Measurements from ENCODE around the gene IKZF2. TPM values are rescaled to one million over a fixed set of nuclear protein-coding genes. Genes with fewer than 3 reads are reported as not detected.

IKZF2 gene
- total and polyA plus RNA-seq, 9 of the 15 experiments (the other 6 are each of a cell fraction or from before 2014, with no cell fraction given), result 0.04 to 0.54 (median 0.22) TPM

- ChIA-PET CTCF (ENCODE audit: low intra/inter-chr PET ratio) (no interaction called here), POLR2A (no interaction called here)
- Histone ChIP-seq H3K36me3 (ENCODE audit: control insufficient read depth, insufficient read depth, low read length) (no peaks in the 10 kb centered on the region), H3K27ac (ENCODE audit: extremely low read depth, low read depth, low read length) (no peak overlapping the region), H3K4me1 (replicated peaks in 1 of 2; ENCODE audit: control insufficient read depth in 2 of 2, insufficient read depth in 2 of 2, low read length in 2 of 2) (no peaks in the 10 kb centered on the region), H2AFZ (ENCODE audit: low read depth, low read length) (no peak overlapping the region), H3K4me2 (ENCODE audit: insufficient read depth, low read length) (no peak overlapping the region), H3K4me3 (no peak overlapping the region), H3K79me2 (ENCODE audit: control insufficient read depth, insufficient read depth, low read length) (no peaks in the 10 kb centered on the region), H3K27me3 (ENCODE audit: control insufficient read depth in 2 of 2, insufficient read depth in 2 of 2, low read length in 2 of 2) (no peaks in the 10 kb centered on the region), H3K9me1 (ENCODE audit: control insufficient read depth, insufficient read depth, low read length) (no peaks in the 10 kb centered on the region), H4K20me1 (replicated peaks; ENCODE audit: control insufficient read depth, insufficient read depth, low read length) (no peaks in the 10 kb centered on the region), H3K9me3 (replicated peaks; ENCODE audit: control insufficient read depth, insufficient read depth, low read depth, low read length) (no peaks in the 10 kb centered on the region), H3K9ac (ENCODE audit: insufficient read depth in 1 of 2, low read depth in 2 of 2, low read length in 2 of 2) (no peak overlapping the region)
- TF ChIP-seq, protein P1, sequence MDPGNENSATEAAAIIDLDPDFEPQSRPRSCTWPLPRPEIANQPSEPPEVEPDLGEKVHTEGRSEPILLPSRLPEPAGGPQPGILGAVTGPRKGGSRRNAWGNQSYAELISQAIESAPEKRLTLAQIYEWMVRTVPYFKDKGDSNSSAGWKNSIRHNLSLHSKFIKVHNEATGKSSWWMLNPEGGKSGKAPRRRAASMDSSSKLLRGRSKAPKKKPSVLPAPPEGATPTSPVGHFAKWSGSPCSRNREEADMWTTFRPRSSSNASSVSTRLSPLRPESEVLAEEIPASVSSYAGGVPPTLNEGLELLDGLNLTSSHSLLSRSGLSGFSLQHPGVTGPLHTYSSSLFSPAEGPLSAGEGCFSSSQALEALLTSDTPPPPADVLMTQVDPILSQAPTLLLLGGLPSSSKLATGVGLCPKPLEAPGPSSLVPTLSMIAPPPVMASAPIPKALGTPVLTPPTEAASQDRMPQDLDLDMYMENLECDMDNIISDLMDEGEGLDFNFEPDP (CRISPR knock-in tag; IDR thresholded peaks at IDR 0.05), result no peak
- TF ChIP-seq ZNF436 (CRISPR knock-in tag; IDR thresholded peaks at IDR 0.05), result no peak
- TF ChIP-seq, protein P2, sequence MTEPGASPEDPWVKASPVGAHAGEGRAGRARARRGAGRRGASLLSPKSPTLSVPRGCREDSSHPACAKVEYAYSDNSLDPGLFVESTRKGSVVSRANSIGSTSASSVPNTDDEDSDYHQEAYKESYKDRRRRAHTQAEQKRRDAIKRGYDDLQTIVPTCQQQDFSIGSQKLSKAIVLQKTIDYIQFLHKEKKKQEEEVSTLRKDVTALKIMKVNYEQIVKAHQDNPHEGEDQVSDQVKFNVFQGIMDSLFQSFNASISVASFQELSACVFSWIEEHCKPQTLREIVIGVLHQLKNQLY (CRISPR knock-in tag; conservative IDR thresholded peaks at IDR 0.05), result no peak
- TF ChIP-seq LCOR (CRISPR knock-in tag; IDR thresholded peaks at IDR 0.05), result no peak
- TF ChIP-seq, protein P3, sequence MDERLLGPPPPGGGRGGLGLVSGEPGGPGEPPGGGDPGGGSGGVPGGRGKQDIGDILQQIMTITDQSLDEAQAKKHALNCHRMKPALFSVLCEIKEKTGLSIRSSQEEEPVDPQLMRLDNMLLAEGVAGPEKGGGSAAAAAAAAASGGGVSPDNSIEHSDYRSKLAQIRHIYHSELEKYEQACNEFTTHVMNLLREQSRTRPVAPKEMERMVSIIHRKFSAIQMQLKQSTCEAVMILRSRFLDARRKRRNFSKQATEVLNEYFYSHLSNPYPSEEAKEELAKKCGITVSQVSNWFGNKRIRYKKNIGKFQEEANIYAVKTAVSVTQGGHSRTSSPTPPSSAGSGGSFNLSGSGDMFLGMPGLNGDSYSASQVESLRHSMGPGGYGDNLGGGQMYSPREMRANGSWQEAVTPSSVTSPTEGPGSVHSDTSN (CRISPR knock-in tag; IDR thresholded peaks at IDR 0.05; ENCODE audit: low read depth), result no peak
- TF ChIP-seq, protein P3 (tag; conservative IDR thresholded peaks at IDR 0.05; ENCODE audit: low read depth), result no peak
- TF ChIP-seq BHLHE40 (IDR thresholded peaks at IDR 0.05; ENCODE audit: low read length), result no peak
- no peak for TF ChIP-seq ESRRA (IDR thresholded peaks at IDR 0.05; ENCODE audit: borderline replicate concordance, low read depth)
- TF ChIP-seq, protein P4, sequence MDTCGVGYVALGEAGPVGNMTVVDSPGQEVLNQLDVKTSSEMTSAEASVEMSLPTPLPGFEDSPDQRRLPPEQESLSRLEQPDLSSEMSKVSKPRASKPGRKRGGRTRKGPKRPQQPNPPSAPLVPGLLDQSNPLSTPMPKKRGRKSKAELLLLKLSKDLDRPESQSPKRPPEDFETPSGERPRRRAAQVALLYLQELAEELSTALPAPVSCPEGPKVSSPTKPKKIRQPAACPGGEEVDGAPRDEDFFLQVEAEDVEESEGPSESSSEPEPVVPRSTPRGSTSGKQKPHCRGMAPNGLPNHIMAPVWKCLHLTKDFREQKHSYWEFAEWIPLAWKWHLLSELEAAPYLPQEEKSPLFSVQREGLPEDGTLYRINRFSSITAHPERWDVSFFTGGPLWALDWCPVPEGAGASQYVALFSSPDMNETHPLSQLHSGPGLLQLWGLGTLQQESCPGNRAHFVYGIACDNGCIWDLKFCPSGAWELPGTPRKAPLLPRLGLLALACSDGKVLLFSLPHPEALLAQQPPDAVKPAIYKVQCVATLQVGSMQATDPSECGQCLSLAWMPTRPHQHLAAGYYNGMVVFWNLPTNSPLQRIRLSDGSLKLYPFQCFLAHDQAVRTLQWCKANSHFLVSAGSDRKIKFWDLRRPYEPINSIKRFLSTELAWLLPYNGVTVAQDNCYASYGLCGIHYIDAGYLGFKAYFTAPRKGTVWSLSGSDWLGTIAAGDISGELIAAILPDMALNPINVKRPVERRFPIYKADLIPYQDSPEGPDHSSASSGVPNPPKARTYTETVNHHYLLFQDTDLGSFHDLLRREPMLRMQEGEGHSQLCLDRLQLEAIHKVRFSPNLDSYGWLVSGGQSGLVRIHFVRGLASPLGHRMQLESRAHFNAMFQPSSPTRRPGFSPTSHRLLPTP (IDR thresholded peaks at IDR 0.05; ENCODE audit: borderline replicate concordance, extremely low read depth, insufficient read length), result no peak
- TF ChIP-seq TEAD4 (IDR thresholded peaks at IDR 0.05; ENCODE audit: low read length), result no peak
- no peak for TF ChIP-seq TEAD4 (CRISPR knock-in tag; IDR thresholded peaks at IDR 0.05; ENCODE audit: borderline replicate concordance)
- TF ChIP-seq YBX1 (IDR thresholded peaks at IDR 0.05), result no peak
- WGBS (ENCODE audit: insufficient coverage, low coverage, missing lambda C conversion rate), result 3% methylated on average over 3 of the region's 3 CpGs
- no peak for ATAC-seq
- DNase-seq (ENCODE audit: extremely low read depth in 1 of 4, low spot score in 3 of 4), result no peak
- no TSS peak for BruUV-seq (replicated peaks)
- intact Hi-C loops (cut with micrococcal nuclease) (no loop called here), in situ Hi-C loops (cut with MboI) (no loop called here)
- FAIRE-seq, result no peak
Observed at GRCh38 chr2:213020268-213020667, 131.1 kb downstream of the IKZF2 start.
